Activated CD8-positive, alpha-beta T cell treated with anti-CD3 and anti-CD28 coated beads for 36 hours (primary cell): ENCODE data around the gene WDR74. TPM values are rescaled to one million over a fixed set of nuclear protein-coding genes. Genes with fewer than 3 reads are reported as not detected.

Experiments used
- ATAC-seq: fragments of 200-7000 bp; cut with Tn5 transposase; one replicate; pipeline ENCODE4 v1.10.0; 2021; ENCODE audit warnings: mild to moderate bottlenecking, moderate library complexity
- CTCF ChIA-PET: fragments of 350-600 bp; sonication (Branson Sonifier 250); formaldehyde crosslinking; loops from one replicate; lab custom pipeline; 2021; ENCODE audit warnings: antibody characterized with exemption; lab: Charles Lee
- POLR2A ChIA-PET: fragments of 350-600 bp; sonication (Branson Sonifier 250); formaldehyde crosslinking; loops from one replicate; lab custom pipeline; 2021; ENCODE audit warnings: antibody characterized with exemption; lab: Charles Lee
- DNase-seq: peaks from one replicate; pipeline ENCODE4 v3.0.0-alpha.2; 2020
- H3K27ac Mint-ChIP-seq: one replicate; pipeline ENCODE4 v1.8.0; 2021; ENCODE audit warnings: mild to moderate bottlenecking, mixed read lengths
- H3K27me3 Mint-ChIP-seq: one replicate; pipeline ENCODE4 v1.8.0; 2021; ENCODE audit warnings: mixed read lengths
- H3K36me3 Mint-ChIP-seq: one replicate; pipeline ENCODE4 v1.8.0; 2021; ENCODE audit warnings: low read depth, mixed read lengths
- H3K4me1 Mint-ChIP-seq: one replicate; pipeline ENCODE4 v1.8.0; 2021; ENCODE audit warnings: low read depth, mixed read lengths
- H3K4me3 Mint-ChIP-seq: one replicate; pipeline ENCODE4 v1.8.0; 2021; ENCODE audit warnings: mild to moderate bottlenecking, moderate library complexity, mixed read lengths
- H3K9me3 Mint-ChIP-seq: one replicate; pipeline ENCODE4 v1.8.0; 2021; ENCODE audit warnings: mixed read lengths
- CTCF ChIP-seq: fragments of 200-600 bp; IDR thresholded peaks from one replicate; pipeline ENCODE4 v1.8.0; 2022; ENCODE audit warnings: antibody characterized with exemption, mild to moderate bottlenecking
- intact Hi-C: fragments of 100-400 bp; cut with micrococcal nuclease; formaldehyde crosslinking; loops from one replicate; pipeline ENCODE4 v1.10.0; 2022
- total RNA-seq, 2 experiments: library from RNA; stranded (reverse); gene quantifications; one replicate each; pipeline ENCODE4 v1.2.3, GENCODE V29; 2021

Gene WDR74
- total RNA-seq, 2 experiments from 2014 or later: 96.5 to 99.3 TPM

- ChIA-PET CTCF (interaction anchor here (0.6 to 3.7 kb wide), 11 partner anchors 10 to 134 kb away, joined by 3 to 28 read pairs (median 3); partner anchors contain the start of genes LBHD1, STX5, TMEM179B and UQCC3), POLR2A (interaction anchor here (0.6 to 9.6 kb wide), 27 partner anchors 9 to 252 kb away, joined by 3 to 228 read pairs (median 6); partner anchors contain the start of genes LBHD1, SLC3A2, STX5 and TEX54)
- Mint-ChIP-seq H3K27me3 (no peaks in the 10 kb centered on the region), H3K36me3 (peaks cover 34% of the 10 kb centered on the region), H3K9me3 (no peaks in the 10 kb centered on the region), H3K27ac (peak overlapping the region; percentile 98), H3K4me1 (peaks cover 38% of the 10 kb centered on the region), H3K4me3 (peak overlapping the region; percentile 95)
- ATAC-seq (peak; percentile 27), DNase-seq (peak; percentile 48)
- intact Hi-C loops: no loop called here
- TF ChIP-seq CTCF: no peak
These were observed 33.4 kb downstream of the WDR74 start for GRCh38 chr11:62805961-62806441.

DNA sequence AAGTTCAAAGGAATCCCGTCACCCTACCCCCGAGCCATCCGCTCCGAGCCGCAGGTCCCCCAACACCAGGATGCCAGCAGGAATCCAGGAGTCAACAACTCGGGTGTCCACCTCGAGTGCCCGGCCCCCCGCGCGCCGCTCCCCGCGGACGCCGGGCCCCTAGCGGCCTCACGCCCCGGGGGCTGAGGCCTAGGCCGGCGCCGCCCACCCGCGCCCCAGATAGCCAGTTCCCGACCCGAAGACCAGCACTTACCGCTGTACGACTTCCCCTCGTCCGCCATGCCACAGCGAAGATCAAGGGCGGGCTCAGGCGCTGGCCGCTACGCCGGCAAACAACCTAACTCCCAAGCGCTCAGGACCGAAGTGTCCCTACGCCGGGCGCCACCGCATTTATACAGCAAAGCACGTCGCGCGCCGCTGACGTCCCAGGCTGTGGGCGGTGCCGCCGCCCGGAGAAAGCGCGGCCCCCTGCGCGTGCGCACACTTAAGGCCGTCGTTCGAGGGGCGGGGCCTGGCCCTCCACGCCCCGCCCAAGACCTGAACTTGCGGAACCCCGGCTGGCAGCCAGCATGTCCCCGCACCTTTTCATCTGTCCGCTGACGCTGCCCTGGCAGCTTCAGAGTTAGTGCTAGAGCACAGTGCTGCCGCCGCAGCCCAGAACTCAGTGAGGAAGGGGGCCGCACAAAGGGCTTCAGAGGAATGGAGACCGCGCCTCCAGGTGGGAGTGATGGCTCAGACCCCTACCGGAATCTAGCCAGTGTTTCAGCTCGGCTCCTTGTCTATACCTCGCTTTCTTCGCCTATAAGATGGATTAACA, 34.1 kb downstream of the WDR74 start, which contains the start of gene NXF1:
Gene NXF1, minus strand, starts transcription at position 365 of the 817 bp plus-strand sequence. Its CDS starts 84 bp downstream, at position 281.
- H3K36me3 Mint-ChIP-seq: peaks cover 37% of the 10 kb centered on the region
- no peaks in the 10 kb centered on the region for H3K27me3 Mint-ChIP-seq
- CTCF ChIA-PET: interaction anchor here (0.6 to 3.7 kb wide), 11 partner anchors 11 to 134 kb away, joined by 3 to 28 read pairs (median 3); partner anchors contain the start of genes LBHD1, STX5, TMEM179B and UQCC3
- DNase-seq (peak; percentile 95), ATAC-seq (peak; percentile 85)
- peak; percentile 31 for TF ChIP-seq CTCF
- H3K27ac Mint-ChIP-seq: peak within 1 kb of the TSS; percentile 98
- peak within 1 kb of the TSS; percentile 95 for H3K4me3 Mint-ChIP-seq
- POLR2A ChIA-PET: interaction anchor here (0.8 to 9.6 kb wide), 32 partner anchors 8 to 252 kb away, joined by 3 to 228 read pairs (median 6); partner anchors contain the start of genes SLC3A2, STX5, TEX54 and TMEM179B
- intact Hi-C loops: no loop called here
- no peaks in the 10 kb centered on the region for H3K9me3 Mint-ChIP-seq
- H3K4me1 Mint-ChIP-seq: peaks cover 38% of the 10 kb centered on the region

DNA sequence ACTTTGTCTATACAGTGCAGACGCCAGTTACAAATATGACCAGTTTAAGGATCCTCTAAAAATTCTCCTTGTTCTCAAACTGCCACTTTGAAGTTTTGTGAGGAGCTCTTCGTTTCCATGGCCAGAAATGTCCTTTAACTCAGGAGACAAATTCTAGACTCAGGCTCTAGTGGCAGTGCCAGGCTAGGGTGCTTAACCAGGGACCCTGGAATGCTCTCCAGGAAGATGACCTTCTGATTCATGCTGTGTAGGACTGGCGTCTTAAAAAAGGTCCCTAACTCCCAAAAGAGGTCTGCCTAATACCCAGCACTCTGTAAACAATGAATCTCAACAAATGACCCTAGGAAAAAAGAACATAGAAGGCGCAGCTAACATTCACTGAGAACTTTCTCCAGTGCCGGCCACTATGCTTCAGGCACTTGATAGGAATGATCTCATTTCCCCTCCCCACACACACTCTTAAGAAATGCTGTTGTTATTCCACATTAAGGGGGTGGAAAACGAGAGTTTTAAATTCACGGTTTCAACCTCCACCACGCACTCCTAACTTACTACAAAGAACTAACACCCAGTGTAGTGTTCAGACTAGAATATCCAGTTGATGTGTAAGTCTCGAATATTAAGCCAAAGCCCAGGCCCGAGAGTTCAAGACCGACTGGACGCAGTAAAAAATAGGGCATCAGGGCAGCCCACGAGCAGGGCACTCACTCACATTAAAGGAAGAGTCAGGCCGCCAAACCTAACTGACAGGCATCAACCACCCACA, 34.9 kb downstream of the WDR74 start:
- DNase-seq: no peak
- POLR2A ChIA-PET: interaction anchor here (0.6 to 9.6 kb wide), 27 partner anchors 11 to 212 kb away, joined by 3 to 228 read pairs (median 4); partner anchors contain the start of genes SLC3A2, STX5, TAF6L and TEX54
- Mint-ChIP-seq H3K27ac (peak overlapping the region; percentile 98), H3K9me3 (no peaks in the 10 kb centered on the region), H3K36me3 (peaks cover 42% of the 10 kb centered on the region), H3K4me3 (peak overlapping the region; percentile 95), H3K4me1 (peaks cover 40% of the 10 kb centered on the region), H3K27me3 (no peaks in the 10 kb centered on the region)
- CTCF ChIA-PET: interaction anchor here (0.9 to 1.6 kb wide), 3 partner anchors 9 to 18 kb away, joined by 3 to 5 read pairs (median 3); no protein-coding TSS in a partner anchor
- ATAC-seq: peak; percentile 18
- intact Hi-C loops: no loop called here
- TF ChIP-seq CTCF: no peak

GRCh38 chr11:62801071-62801470, 38.3 kb downstream of the WDR74 start:
- Mint-ChIP-seq H3K36me3 (peaks cover 62% of the 10 kb centered on the region), H3K27me3 (no peaks in the 10 kb centered on the region), H3K27ac (no peak overlapping the region), H3K4me1 (peaks cover 37% of the 10 kb centered on the region), H3K4me3 (no peak overlapping the region), H3K9me3 (no peaks in the 10 kb centered on the region)
- no peak for TF ChIP-seq CTCF
- intact Hi-C loops: no loop called here
- ATAC-seq: no peak
- CTCF ChIA-PET: interaction anchor here (1.1 to 3.0 kb wide), 3 partner anchors 13 to 62 kb away, joined by 3 to 13 read pairs (median 10); partner anchors contain the start of gene TMEM179B
- DNase-seq: no peak
- POLR2A ChIA-PET: interaction anchor here (0.7 to 9.6 kb wide), 15 partner anchors 10 to 136 kb away, joined by 3 to 228 read pairs (median 3); partner anchors contain the start of genes C11orf98, CSKMT, POLR2G and TEX54
